K562 (cell line): ENCODE measurements around the gene ZFAND3. TPM values are rescaled to one million over a fixed set of nuclear protein-coding genes. Genes with fewer than 3 reads are reported as not detected.

Experiments
- ATAC-seq: fragments of 200-7000 bp; cut with Tn5 transposase; 3 replicates; pipeline ENCODE4 v1.9.1; 2020; ENCODE audit warnings: moderate library complexity
- BruUV-seq: library from RNA; stranded (reverse); fragments of 400-500 nt; replicated peaks from 2 replicates; lab custom pipeline; 2021; lab: Mats Ljungman, UMichigan
- CTCF ChIA-PET: fragments of 300-600 bp; formaldehyde crosslinking; extraction: SDS; loops from one replicate; lab custom pipeline; 2021; ENCODE audit warnings: low intra/inter-chr PET ratio; lab: Yijun Ruan, JAX
- POLR2A ChIA-PET: fragments of 300-600, 350-650 bp; sonication (Branson Sonifier 250); formaldehyde crosslinking; extraction: SDS; loops from one replicate; lab custom pipeline; 2021; ENCODE audit warnings: antibody characterized with exemption, inconsistent platforms; lab: Yijun Ruan, JAX
- DNase-seq, 4 experiments: peaks; one replicate each; pipeline versions ENCODE4 v3.0.0 to v3.0.0-alpha.2; 2011 to 2018; ENCODE audit warnings: low spot score in 3 of 4, mixed read lengths in 3 of 4; ENCODE audit errors: extremely low read depth in 1 of 4
- FAIRE-seq: peaks from 2 replicates; lab custom pipeline; 2011; peaks lifted over from hg19 to GRCh38; lab: Jason Lieb, UNC
- H2AFZ ChIP-seq: 2 replicates; pipeline ENCODE4 v1.6.0; 2011; ENCODE audit warnings: low read depth, low read length, control low read depth, inconsistent platforms
- H3K27ac ChIP-seq: fragments of 200-600 bp; 3 replicates; pipeline ENCODE4 v1.8.0; 2011; ENCODE audit warnings: low read depth, mild to moderate bottlenecking, control low read depth, inconsistent platforms, low read length, moderate library complexity, mixed read lengths; ENCODE audit errors: extremely low read depth
- H3K27me3 ChIP-seq, 2 experiments: fragments of 300-600 bp in 1 of 2; 2 replicates in 1 of 2; 3 replicates in 1 of 2; pipeline versions ENCODE4 v1.6.0 to v1.8.0; 2011; ENCODE audit warnings: inconsistent platforms in 2 of 2, low read length in 2 of 2, mild to moderate bottlenecking in 1 of 2, mixed read lengths in 1 of 2, moderate library complexity in 1 of 2; ENCODE audit not compliant: control insufficient read depth in 2 of 2, insufficient read depth in 2 of 2
- H3K36me3 ChIP-seq: fragments of 300-600 bp; 3 replicates; pipeline ENCODE4 v1.8.0; 2011; ENCODE audit warnings: mild to moderate bottlenecking, low read length, inconsistent platforms; ENCODE audit not compliant: control insufficient read depth, insufficient read depth
- H3K4me1 ChIP-seq, 2 experiments: fragments of 200-600 bp in 1 of 2; replicated peaks in 1 of 2; 2 replicates in 1 of 2; 3 replicates in 1 of 2; pipeline versions ENCODE4 v1.5.1 to v1.8.0; 2011; ENCODE audit warnings: inconsistent platforms in 2 of 2, low read length in 2 of 2, mild to moderate bottlenecking in 1 of 2, mixed read lengths in 1 of 2, moderate library complexity in 1 of 2; ENCODE audit not compliant: control insufficient read depth in 2 of 2, insufficient read depth in 2 of 2
- H3K4me2 ChIP-seq: 2 replicates; pipeline ENCODE4 v1.6.1; 2011; ENCODE audit warnings: low read length, control low read depth, inconsistent platforms, mixed read lengths; ENCODE audit not compliant: insufficient read depth
- H3K4me3 ChIP-seq: fragments of 200-600 bp; sonication (generic), shearing (Covaris generic); 2 replicates; pipeline ENCODE4 v1.5.1; 2016; ENCODE audit warnings: control low read depth, inconsistent platforms
- H3K79me2 ChIP-seq: fragments of 200-600 bp; 3 replicates; pipeline ENCODE4 v1.8.0; 2011; ENCODE audit warnings: low read length, inconsistent platforms; ENCODE audit not compliant: control insufficient read depth, insufficient read depth
- H3K9ac ChIP-seq, 2 experiments: 2 replicates each; pipeline versions ENCODE4 v1.6.0 to v1.6.1; 2011; ENCODE audit warnings: low read depth in 2 of 2, low read length in 2 of 2, control low read depth in 1 of 2, inconsistent platforms in 1 of 2, mild to moderate bottlenecking in 1 of 2, mixed read lengths in 1 of 2; ENCODE audit not compliant: insufficient read depth in 1 of 2
- H3K9me1 ChIP-seq: one replicate; pipeline ENCODE4 v1.6.0; 2011; ENCODE audit warnings: inconsistent platforms, mild to moderate bottlenecking, low read length, moderate library complexity; ENCODE audit not compliant: control insufficient read depth, insufficient read depth
- H3K9me3 ChIP-seq: replicated peaks from 2 replicates; pipeline ENCODE4 v1.5.1; 2011; ENCODE audit warnings: low read depth, low read length, inconsistent platforms; ENCODE audit not compliant: control insufficient read depth, insufficient read depth
- H4K20me1 ChIP-seq: replicated peaks from 2 replicates; pipeline ENCODE4 v1.6.1; 2011; ENCODE audit warnings: low read length, inconsistent platforms, mixed read lengths; ENCODE audit not compliant: control insufficient read depth, insufficient read depth
- FOXA3 ChIP-seq, 2 experiments: fragments of 450-650 bp in 1 of 2; sonication (generic) in 1 of 2; formaldehyde crosslinking; IDR thresholded peaks in 1 of 2; conservative IDR thresholded peaks in 1 of 2; 2 replicates each; pipeline versions ENCODE4 v1.4.0 to v1.8.0; 2020 to 2022; ENCODE audit warnings: mild to moderate bottlenecking in 2 of 2, missing genetic modification reagents in 1 of 2
- KHSRP ChIP-seq: fragments of 450-650 bp; IDR thresholded peaks from 2 replicates; pipeline ENCODE4 v1.6.1; 2017
- NRF1 ChIP-seq, 2 experiments: fragments of 450-650 bp; IDR thresholded peaks in 1 of 2; conservative IDR thresholded peaks in 1 of 2; 2 replicates each; pipeline ENCODE4 v1.6.1; 2014; ENCODE audit warnings: mild to moderate bottlenecking in 2 of 2
- POLR2H ChIP-seq: IDR thresholded peaks from 2 replicates; pipeline ENCODE4 v1.6.1; 2016; ENCODE audit warnings: missing genetic modification characterization, low read depth, mild to moderate bottlenecking, control low read depth, missing compliant biosample characterization, moderate library complexity
- ZNF124 ChIP-seq: sonication (generic); formaldehyde crosslinking; IDR thresholded peaks from 2 replicates; pipeline ENCODE4 v1.8.1; 2022; ENCODE audit warnings: missing genetic modification reagents
- ZSCAN29 ChIP-seq: fragments of 450-650 bp; IDR thresholded peaks from 2 replicates; pipeline ENCODE4 v1.6.1; 2017
- WGBS: fragments of 100-300 bp; shearing (Covaris generic); methylation state at CpG from one replicate; pipeline ENCODE4 v1.1.6; 2016; ENCODE audit warnings: low coverage, mixed read lengths; ENCODE audit not compliant: insufficient coverage; ENCODE audit errors: missing lambda C conversion rate; 5-methylcytosine and 5-hydroxymethylcytosine counted together
- in situ Hi-C: fragments of 300-500 bp; cut with MboI; formaldehyde crosslinking; loops from 4 replicates; pipeline ENCODE4 v1.15.0; 2018; ENCODE audit warnings: inconsistent platforms, mixed read lengths
- intact Hi-C: fragments of 100-400 bp; cut with micrococcal nuclease; formaldehyde crosslinking; loops from 2 replicates; pipeline ENCODE4 v1.14.2; 2022
- polyA plus RNA-seq, 8 experiments: library from polyadenylated mRNA; depleted of rRNA in 4 of 8; stranded (reverse) in 5 of 8; unstranded in 3 of 8; fragments of >200 nt; fragmentation: Nextera tagmentation in 2 of 8; fragmentation: Illumina TruSeq in 1 of 8; extraction: Ambion mirVana in 2 of 8; extraction: Trizol in 1 of 8; gene quantifications; 2 replicates each; pipeline versions ENCODE4 v1.2.1 to v1.2.3, GENCODE V29; 2011 to 2014; ENCODE audit warnings: inconsistent platforms in 1 of 8, missing spikeins in 1 of 8
- total RNA-seq, 7 experiments: library from RNA; depleted of rRNA in 6 of 7; stranded (reverse); fragments of >200 nt in 6 of 7; fragmentation: Illumina TruSeq in 2 of 7; extraction: Trizol in 2 of 7; gene quantifications; 2 replicates each; pipeline versions ENCODE4 v1.2.1 to v1.2.3, GENCODE V29; 2011 to 2021; ENCODE audit warnings: low replicate concordance in 1 of 7
- TF ChIP-seq, protein P1 (sequence below): fragments of 450-650 bp; IDR thresholded peaks from 2 replicates; pipeline ENCODE4 v1.6.1; 2014; ENCODE audit warnings: low read depth, mild to moderate bottlenecking, moderate library complexity, borderline replicate concordance
- TF ChIP-seq, protein P2 (sequence below): fragments of 250-450 bp; sonication (Bioruptor Pico); IDR thresholded peaks from 2 replicates; pipeline ENCODE4 v1.9.0; 2021; ENCODE audit warnings: mild to moderate bottlenecking

The ZFAND3 gene
- total and polyA plus RNA-seq, 9 of the 15 experiments (the other 6 are each of a cell fraction or from before 2014, with no cell fraction given), result 0.81 to 26.6 (median 11.8) TPM

DNA sequence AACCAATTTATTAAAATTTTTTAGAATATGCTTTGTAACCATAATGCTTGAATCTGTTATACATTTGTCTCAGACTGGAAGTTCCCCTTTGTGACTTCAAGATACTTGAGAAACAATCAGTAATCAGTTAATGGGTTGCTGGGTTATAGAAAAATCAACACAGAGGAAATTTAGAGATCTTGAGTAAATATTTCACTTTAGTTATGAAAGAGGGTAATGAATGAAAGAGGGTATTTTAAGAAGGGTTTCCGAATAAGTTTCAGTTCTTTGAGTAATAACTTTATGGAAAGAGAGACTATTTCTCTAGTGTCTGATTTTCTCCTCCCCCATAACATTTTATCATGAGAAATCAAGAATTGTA is 21.4 kb downstream of the ZFAND3 start:
- ChIA-PET CTCF (no interaction called here), POLR2A (interaction anchor here (0.9 to 1.5 kb wide), 4 partner anchors 10 to 22 kb away, joined by 3 to 9 read pairs (median 5); partner anchors contain the start of gene ZFAND3)
- TF ChIP-seq ZSCAN29 (no peak), FOXA3 (CRISPR knock-in tag; conservative IDR thresholded peaks at IDR 0.05 in 1 of 2, IDR thresholded peaks at IDR 0.05 in 1 of 2) (0 out of 4 replicates have a peak, but pooled peaks of 1 of the 2 experiments have one; percentile 14), KHSRP (0 out of 2 replicates have a peak, but pooled peaks have one; percentile 2), NRF1 (conservative IDR thresholded peaks at IDR 0.05 in 1 of 2, IDR thresholded peaks at IDR 0.05 in 1 of 2) (no peak), POLR2H (peak; percentile 51; the same call in 1 of the 2 replicates), ZNF124 (CRISPR knock-in tag) (no peak)
- TF ChIP-seq, protein P1, sequence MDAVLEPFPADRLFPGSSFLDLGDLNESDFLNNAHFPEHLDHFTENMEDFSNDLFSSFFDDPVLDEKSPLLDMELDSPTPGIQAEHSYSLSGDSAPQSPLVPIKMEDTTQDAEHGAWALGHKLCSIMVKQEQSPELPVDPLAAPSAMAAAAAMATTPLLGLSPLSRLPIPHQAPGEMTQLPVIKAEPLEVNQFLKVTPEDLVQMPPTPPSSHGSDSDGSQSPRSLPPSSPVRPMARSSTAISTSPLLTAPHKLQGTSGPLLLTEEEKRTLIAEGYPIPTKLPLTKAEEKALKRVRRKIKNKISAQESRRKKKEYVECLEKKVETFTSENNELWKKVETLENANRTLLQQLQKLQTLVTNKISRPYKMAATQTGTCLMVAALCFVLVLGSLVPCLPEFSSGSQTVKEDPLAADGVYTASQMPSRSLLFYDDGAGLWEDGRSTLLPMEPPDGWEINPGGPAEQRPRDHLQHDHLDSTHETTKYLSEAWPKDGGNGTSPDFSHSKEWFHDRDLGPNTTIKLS, result no peak
- TF ChIP-seq, protein P2, sequence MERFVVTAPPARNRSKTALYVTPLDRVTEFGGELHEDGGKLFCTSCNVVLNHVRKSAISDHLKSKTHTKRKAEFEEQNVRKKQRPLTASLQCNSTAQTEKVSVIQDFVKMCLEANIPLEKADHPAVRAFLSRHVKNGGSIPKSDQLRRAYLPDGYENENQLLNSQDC (CRISPR knock-in tag), result no peak
- FAIRE-seq (no peak), ATAC-seq (no peak), DNase-seq (no peak)
- Histone ChIP-seq H2AFZ (no peak overlapping the region), H3K79me2 (peaks cover 65% of the 10 kb centered on the region), H3K27me3 (no peaks in the 10 kb centered on the region), H3K9me1 (no peaks in the 10 kb centered on the region), H3K4me2 (no peak overlapping the region), H3K27ac (no peak overlapping the region; the same call in 2 of the 3 replicates), H3K4me3 (no peak overlapping the region), H3K9ac (no peak overlapping the region), H3K36me3 (peaks cover 3% of the 10 kb centered on the region; the same call in 1 of the 3 replicates), H4K20me1 (no peaks in the 10 kb centered on the region), H3K9me3 (no peaks in the 10 kb centered on the region), H3K4me1 (peaks cover 2 to 17% of the 10 kb centered on the region in 2 experiments; a peak in 4 of 5 replicates)
- BruUV-seq, result no TSS peak
- 67% methylated on average over 1 of the region's 1 CpG for WGBS
- in situ Hi-C loops (no loop called here), intact Hi-C loops (loop anchor here (2.0 kb wide), 1 partner anchor 22 kb away; the partner anchor contains the start of gene ZFAND3)
